HUES64 (cell line): ENCODE measurements around the gene DENND2C.

ENCODE experiments used
- H3K27ac ChIP-seq: 2 replicates; pipeline ENCODE4 v1.7.0; 2013; ENCODE audit warnings: low read depth, low read length, inconsistent platforms
- H3K27me3 ChIP-seq: 2 replicates; pipeline ENCODE4 v1.6.1; 2013; ENCODE audit warnings: mild to moderate bottlenecking, low read length; ENCODE audit not compliant: insufficient read depth
- H3K36me3 ChIP-seq: 2 replicates; pipeline ENCODE4 v1.6.1; 2013; ENCODE audit warnings: mild to moderate bottlenecking, low read length; ENCODE audit not compliant: insufficient read depth
- H3K4me1 ChIP-seq: 2 replicates; pipeline ENCODE4 v1.6.1; 2013; ENCODE audit warnings: mild to moderate bottlenecking, low read length, moderate library complexity; ENCODE audit not compliant: insufficient read depth
- H3K4me3 ChIP-seq: 2 replicates; pipeline ENCODE4 v1.5.1; 2013; ENCODE audit warnings: mild to moderate bottlenecking, low read length, moderate library complexity
- H3K9ac ChIP-seq: 2 replicates; pipeline ENCODE4 v1.6.1; 2013; ENCODE audit warnings: mild to moderate bottlenecking, low read depth, low read length
- H3K9me3 ChIP-seq: 2 replicates; pipeline ENCODE4 v1.6.1; 2013; ENCODE audit warnings: low read depth, low read length; ENCODE audit not compliant: insufficient read depth
- WGBS: fragments of 150-250, 120-280 bp; methylation state at CpG from one replicate; pipeline ENCODE4 v1.1.7; 2013; ENCODE audit warnings: missing lambda C conversion rate; 5-methylcytosine and 5-hydroxymethylcytosine counted together

Gene DENND2C

GRCh38 chr1:114677691-114678090 is 7.8 kb upstream of the DENND2C start:
- WGBS = 89% methylated on average over 4 of the region's 5 CpGs
- H3K4me3 ChIP-seq = no peak overlapping the region

GRCh38 chr1:114676115-114676514 is 6.3 kb upstream of the DENND2C start:
- WGBS = 100% methylated on average over 1 of the region's 1 CpG
- H3K36me3 ChIP-seq = no peaks in the 10 kb centered on the region
- H3K27me3 ChIP-seq = peaks cover 65% of the 10 kb centered on the region; the same call in 1 of the 2 replicates
- no peak overlapping the region for H3K27ac ChIP-seq
- no peaks in the 10 kb centered on the region for H3K4me1 ChIP-seq
- no peaks in the 10 kb centered on the region for H3K9me3 ChIP-seq
- H3K9ac ChIP-seq = no peak overlapping the region
- H3K4me3 ChIP-seq = no peak overlapping the region

More at GRCh38 chr1:114677691-114678090, 7.8 kb upstream of the DENND2C start:
- Histone ChIP-seq H3K36me3 (no peaks in the 10 kb centered on the region), H3K27me3 (peaks cover 49% of the 10 kb centered on the region; the same call in 1 of the 2 replicates), H3K9ac (no peak overlapping the region), H3K9me3 (no peaks in the 10 kb centered on the region), H3K27ac (no peak overlapping the region), H3K4me1 (no peaks in the 10 kb centered on the region)

GRCh38 chr1:114671939-114672275 is 2.1 kb upstream of the DENND2C start:
- Histone ChIP-seq H3K36me3 (no peaks in the 10 kb centered on the region), H3K4me3 (no peak overlapping the region), H3K27me3 (peaks cover 83% of the 10 kb centered on the region), H3K27ac (no peak overlapping the region), H3K4me1 (peaks cover 7% of the 10 kb centered on the region; the same call in 1 of the 2 replicates), H3K9me3 (no peaks in the 10 kb centered on the region), H3K9ac (no peak overlapping the region)
- WGBS = 92% methylated on average over 7 of the region's 7 CpGs

GRCh38 chr1:114671011-114671938 is 1.4 kb upstream of the DENND2C start:
- H3K9me3 ChIP-seq = no peaks in the 10 kb centered on the region
- H3K9ac ChIP-seq = no peak overlapping the region
- H3K4me3 ChIP-seq = peak overlapping the region; percentile 98; the same call in 1 of the 2 replicates
- 89% methylated on average over 8 of the region's 9 CpGs for WGBS
- H3K36me3 ChIP-seq = no peaks in the 10 kb centered on the region
- peaks cover 7% of the 10 kb centered on the region; the same call in 1 of the 2 replicates for H3K4me1 ChIP-seq
- no peak overlapping the region for H3K27ac ChIP-seq
- H3K27me3 ChIP-seq = peaks cover 77% of the 10 kb centered on the region

GRCh38 chr1:114670083-114671010 is 498 bp upstream of the DENND2C start:
- WGBS = 5% methylated on average over 38 of the region's 45 CpGs
- Histone ChIP-seq H3K27ac (peak overlapping the region; percentile 56; the same call in 1 of the 2 replicates), H3K9ac (peak overlapping the region; percentile 67)

GRCh38 chr1:114668784-114669561 is 876 bp downstream of the DENND2C start:
- WGBS = 48% methylated on average over 12 of the region's 13 CpGs
- H3K4me3 ChIP-seq = peak overlapping the region; percentile 98
- H3K4me1 ChIP-seq = peaks cover 7% of the 10 kb centered on the region; the same call in 1 of the 2 replicates
- H3K27me3 ChIP-seq = peaks cover 60% of the 10 kb centered on the region
- H3K9me3 ChIP-seq = no peaks in the 10 kb centered on the region
- no peaks in the 10 kb centered on the region for H3K36me3 ChIP-seq
- H3K27ac ChIP-seq = no peak overlapping the region
- peak overlapping the region; percentile 68 for H3K9ac ChIP-seq

More at GRCh38 chr1:114670083-114671010, 498 bp upstream of the DENND2C start:
- peak overlapping the region; percentile 98 for H3K4me3 ChIP-seq
- no peaks in the 10 kb centered on the region for H3K9me3 ChIP-seq
- no peaks in the 10 kb centered on the region for H3K36me3 ChIP-seq
- H3K27me3 ChIP-seq = peaks cover 68% of the 10 kb centered on the region
- H3K4me1 ChIP-seq = peaks cover 7% of the 10 kb centered on the region; the same call in 1 of the 2 replicates

- H3K36me3 ChIP-seq = no peaks in the 10 kb centered on the region
- no peak overlapping the region for H3K27ac ChIP-seq
- H3K27me3 ChIP-seq = peaks cover 54% of the 10 kb centered on the region
- H3K9ac ChIP-seq = no peak overlapping the region
- peaks cover 7% of the 10 kb centered on the region; the same call in 1 of the 2 replicates for H3K4me1 ChIP-seq
- H3K9me3 ChIP-seq = no peaks in the 10 kb centered on the region
- no peak overlapping the region for H3K4me3 ChIP-seq
- WGBS = 83% methylated on average over 2 of the region's 4 CpGs
These were observed 1.5 kb downstream of the DENND2C start for GRCh38 chr1:114668373-114668772.

- Histone ChIP-seq H3K36me3 (no peaks in the 10 kb centered on the region), H3K9me3 (no peaks in the 10 kb centered on the region), H3K27ac (no peak overlapping the region), H3K27me3 (peaks cover 44% of the 10 kb centered on the region), H3K4me3 (no peak overlapping the region), H3K9ac (no peak overlapping the region), H3K4me1 (peaks cover 7% of the 10 kb centered on the region; the same call in 1 of the 2 replicates)
- WGBS = 93% methylated on average over 3 of the region's 3 CpGs
These were observed 2.9 kb downstream of the DENND2C start for GRCh38 chr1:114666954-114667353.

GRCh38 chr1:114660238-114660637 is 9.6 kb downstream of the DENND2C start:
- Histone ChIP-seq H3K27me3 (peaks cover 4% of the 10 kb centered on the region; the same call in 1 of the 2 replicates), H3K4me3 (no peak overlapping the region), H3K27ac (no peak overlapping the region), H3K36me3 (no peaks in the 10 kb centered on the region), H3K4me1 (no peaks in the 10 kb centered on the region), H3K9ac (no peak overlapping the region), H3K9me3 (no peaks in the 10 kb centered on the region)
- WGBS = 84% methylated on average over 2 of the region's 2 CpGs

- Histone ChIP-seq H3K9me3 (no peaks in the 10 kb centered on the region), H3K4me3 (no peak overlapping the region), H3K27ac (no peak overlapping the region), H3K9ac (no peak overlapping the region), H3K36me3 (no peaks in the 10 kb centered on the region), H3K27me3 (no peaks in the 10 kb centered on the region), H3K4me1 (no peaks in the 10 kb centered on the region)
- WGBS = 94% methylated on average over 2 of the region's 2 CpGs
These were observed 18.0 kb downstream of the DENND2C start for GRCh38 chr1:114651893-114652292.
